Measurements from ENCODE around the gene VPS16.
"Not testable (repeated sequence)": the region's sequence is repeated elsewhere in the genome, so short reads cannot be mapped to it uniquely, and the experiment has no call there.

Gene VPS16

GRCh38 chr20:2820084-2820895 lies 20.3 kb upstream of the VPS16 start:
- H3K27me3 ChIP-seq (ENCODE audit: control insufficient read depth, insufficient read depth, low read length) = peaks cover 3% of the 10 kb centered on the region; the same call in 1 of the 2 replicates
- no peaks in the 10 kb centered on the region for H3K9me3 ChIP-seq (ENCODE audit: control insufficient read depth, insufficient read depth, low read length)
- peaks cover 3% of the 10 kb centered on the region for H3K4me1 ChIP-seq (ENCODE audit: control insufficient read depth, insufficient read depth, low read length)
- WGBS (ENCODE audit: insufficient coverage, insufficient read length) = no CpG with 5 or more reads among the region's 32 CpGs
- H3K27ac ChIP-seq (ENCODE audit: low read length) = no peak overlapping the region
- no peak overlapping the region; the same call in 1 of the 2 replicates for H3K4me3 ChIP-seq (ENCODE audit: low read length)
- no peak for DNase-seq (ENCODE audit: low read depth, low spot score)
- no peaks in the 10 kb centered on the region for H3K36me3 ChIP-seq (ENCODE audit: control insufficient read depth, insufficient read depth, low read length)

DNA sequence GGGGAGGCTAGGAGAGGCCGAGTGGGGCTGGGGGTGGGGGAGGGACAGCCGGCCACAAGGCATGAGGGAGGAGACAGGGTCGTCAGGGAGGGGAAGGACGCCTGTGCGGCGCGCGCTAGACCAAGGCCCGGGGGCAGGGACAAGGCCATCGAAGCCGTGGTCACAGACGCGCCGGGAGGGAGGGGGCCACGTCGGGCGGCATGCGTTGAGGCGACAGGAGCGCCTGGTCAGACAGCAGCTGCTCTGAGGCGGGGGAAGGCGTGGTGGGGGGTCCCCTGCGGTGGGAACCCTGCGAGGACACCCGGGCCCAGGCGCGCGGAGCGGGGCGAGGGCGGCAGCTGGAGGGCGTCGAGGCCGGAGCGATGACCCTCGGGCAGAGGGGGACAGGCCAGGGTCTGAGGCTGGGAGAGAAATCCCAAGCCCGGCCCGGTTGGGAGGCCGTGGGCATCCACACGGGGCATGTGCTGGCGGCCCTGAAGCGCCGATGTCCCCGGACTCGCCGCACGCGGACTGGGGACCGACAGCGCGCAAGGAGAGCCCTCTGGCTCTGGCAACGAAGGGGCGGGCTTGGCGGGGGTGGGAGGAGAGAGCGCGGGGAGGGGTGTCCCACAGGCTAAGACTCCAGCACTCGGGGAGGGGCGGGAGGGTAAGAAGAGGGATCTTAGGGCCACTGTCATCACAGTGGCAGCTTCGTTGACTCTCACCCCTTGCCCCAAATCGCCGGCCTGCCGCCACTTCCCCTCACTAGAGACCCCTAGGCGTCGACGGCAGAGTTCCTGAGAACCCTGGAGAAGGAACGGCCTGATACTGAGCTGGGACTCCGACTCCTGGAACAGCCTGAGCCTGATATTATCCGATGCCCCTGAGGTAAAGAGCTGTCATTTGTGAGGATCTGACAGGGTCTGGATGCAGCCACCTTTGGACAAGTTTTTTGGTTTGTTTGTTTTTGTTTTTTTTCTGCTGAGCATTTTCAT lies 19.4 kb upstream of the VPS16 start:
- no peak for DNase-seq (ENCODE audit: low read depth, low spot score)

DNA sequence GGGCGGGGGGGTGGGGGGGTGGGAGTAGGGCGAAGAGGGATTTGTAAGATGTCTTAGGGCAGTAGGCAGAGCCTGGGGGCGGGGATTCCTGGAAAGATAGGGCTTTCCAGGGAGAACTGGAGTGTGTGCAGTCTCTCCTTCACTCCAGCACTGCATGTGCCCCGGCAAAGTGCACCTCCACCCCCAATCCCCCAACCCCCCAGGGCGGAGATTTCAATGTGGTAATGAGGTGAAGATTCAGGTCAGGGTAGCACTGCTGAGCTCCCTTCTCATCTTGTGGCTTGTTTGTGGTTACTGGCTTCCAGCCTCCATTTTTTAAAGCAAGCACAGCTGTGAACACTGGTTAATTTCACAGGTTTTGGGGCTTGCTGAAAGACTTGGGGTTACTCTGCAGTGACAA lies 18.5 kb upstream of the VPS16 start:
- DNase-seq (ENCODE audit: low read depth, low spot score) = no peak
- no peak overlapping the region for H3K4me3 ChIP-seq (ENCODE audit: low read length)
- peaks cover 3% of the 10 kb centered on the region; the same call in 1 of the 2 replicates for H3K27me3 ChIP-seq (ENCODE audit: control insufficient read depth, insufficient read depth, low read length)
- no peaks in the 10 kb centered on the region for H3K9me3 ChIP-seq (ENCODE audit: control insufficient read depth, insufficient read depth, low read length)
- WGBS (ENCODE audit: insufficient coverage, insufficient read length) = no CpG with 5 or more reads among the region's 5 CpGs
- peaks cover 3% of the 10 kb centered on the region for H3K4me1 ChIP-seq (ENCODE audit: control insufficient read depth, insufficient read depth, low read length)
- H3K27ac ChIP-seq (ENCODE audit: low read length) = no peak overlapping the region
- no peaks in the 10 kb centered on the region for H3K36me3 ChIP-seq (ENCODE audit: control insufficient read depth, insufficient read depth, low read length)

More for the DNA sequence above, 19.4 kb upstream of the VPS16 start:
- no peak overlapping the region for H3K4me3 ChIP-seq (ENCODE audit: low read length)
- no CpG with 5 or more reads among the region's 68 CpGs for WGBS (ENCODE audit: insufficient coverage, insufficient read length)
- H3K27ac ChIP-seq (ENCODE audit: low read length) = no peak overlapping the region
- peaks cover 3% of the 10 kb centered on the region; the same call in 1 of the 2 replicates for H3K27me3 ChIP-seq (ENCODE audit: control insufficient read depth, insufficient read depth, low read length)
- no peaks in the 10 kb centered on the region for H3K36me3 ChIP-seq (ENCODE audit: control insufficient read depth, insufficient read depth, low read length)
- H3K9me3 ChIP-seq (ENCODE audit: control insufficient read depth, insufficient read depth, low read length) = no peaks in the 10 kb centered on the region
- H3K4me1 ChIP-seq (ENCODE audit: control insufficient read depth, insufficient read depth, low read length) = peaks cover 3% of the 10 kb centered on the region

DNA sequence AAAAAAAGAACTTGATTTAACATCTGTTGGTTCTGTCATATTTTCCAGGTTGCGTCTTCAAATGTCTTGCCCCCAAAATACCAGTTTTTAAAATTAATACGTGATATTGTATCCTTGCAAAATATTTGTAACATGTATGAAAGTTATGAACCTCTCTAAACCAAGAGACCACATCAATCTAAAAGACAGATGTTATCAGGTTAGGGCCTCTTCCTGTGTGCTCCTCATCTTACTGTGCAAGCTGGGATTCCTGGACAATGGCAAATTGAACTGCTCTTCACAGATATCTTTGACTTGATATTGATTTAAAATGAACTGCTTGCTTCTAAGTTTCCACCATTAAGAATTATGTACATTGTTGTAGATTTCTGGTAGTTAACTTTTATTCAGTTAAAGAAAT lies 14.8 kb upstream of the VPS16 start:
- H3K9me3 ChIP-seq (ENCODE audit: control insufficient read depth, insufficient read depth, low read length) = no peaks in the 10 kb centered on the region
- H3K4me1 ChIP-seq (ENCODE audit: control insufficient read depth, insufficient read depth, low read length) = peaks cover 1% of the 10 kb centered on the region
- H3K4me3 ChIP-seq (ENCODE audit: low read length) = no peak overlapping the region
- H3K27ac ChIP-seq (ENCODE audit: low read length) = no peak overlapping the region
- peaks cover 1% of the 10 kb centered on the region; the same call in 1 of the 2 replicates for H3K27me3 ChIP-seq (ENCODE audit: control insufficient read depth, insufficient read depth, low read length)
- no peaks in the 10 kb centered on the region for H3K36me3 ChIP-seq (ENCODE audit: control insufficient read depth, insufficient read depth, low read length)
- DNase-seq (ENCODE audit: low read depth, low spot score) = no peak
- WGBS (ENCODE audit: insufficient coverage, insufficient read length) = no CpG with 5 or more reads among the region's 2 CpGs

- no CpG with 5 or more reads among the region's 4 CpGs for WGBS (ENCODE audit: insufficient coverage, insufficient read length)
- no peak overlapping the region for H3K4me3 ChIP-seq (ENCODE audit: low read length)
- H3K9me3 ChIP-seq (ENCODE audit: control insufficient read depth, insufficient read depth, low read length) = no peaks in the 10 kb centered on the region
- no peak overlapping the region for H3K27ac ChIP-seq (ENCODE audit: low read length)
- no peaks in the 10 kb centered on the region; the same call in 1 of the 2 replicates for H3K4me1 ChIP-seq (ENCODE audit: control insufficient read depth, insufficient read depth, low read length)
- no peaks in the 10 kb centered on the region for H3K36me3 ChIP-seq (ENCODE audit: control insufficient read depth, insufficient read depth, low read length)
- peaks cover 1% of the 10 kb centered on the region; the same call in 1 of the 2 replicates for H3K27me3 ChIP-seq (ENCODE audit: control insufficient read depth, insufficient read depth, low read length)
- DNase-seq (ENCODE audit: low read depth, low spot score) = no peak
Observed at GRCh38 chr20:2826655-2827054, 13.9 kb upstream of the VPS16 start.

GRCh38 chr20:2829376-2829775 lies 11.2 kb upstream of the VPS16 start:
- WGBS (ENCODE audit: insufficient coverage, insufficient read length) = no CpG with 5 or more reads among the region's 6 CpGs
- Histone ChIP-seq H3K27me3 (ENCODE audit: control insufficient read depth, insufficient read depth, low read length) (no peaks in the 10 kb centered on the region), H3K9me3 (ENCODE audit: control insufficient read depth, insufficient read depth, low read length) (no peaks in the 10 kb centered on the region), H3K4me1 (ENCODE audit: control insufficient read depth, insufficient read depth, low read length) (no peaks in the 10 kb centered on the region), H3K4me3 (ENCODE audit: low read length) (no peak overlapping the region), H3K36me3 (ENCODE audit: control insufficient read depth, insufficient read depth, low read length) (no peaks in the 10 kb centered on the region), H3K27ac (ENCODE audit: low read length) (no peak overlapping the region)
- no peak for DNase-seq (ENCODE audit: low read depth, low spot score)

DNA sequence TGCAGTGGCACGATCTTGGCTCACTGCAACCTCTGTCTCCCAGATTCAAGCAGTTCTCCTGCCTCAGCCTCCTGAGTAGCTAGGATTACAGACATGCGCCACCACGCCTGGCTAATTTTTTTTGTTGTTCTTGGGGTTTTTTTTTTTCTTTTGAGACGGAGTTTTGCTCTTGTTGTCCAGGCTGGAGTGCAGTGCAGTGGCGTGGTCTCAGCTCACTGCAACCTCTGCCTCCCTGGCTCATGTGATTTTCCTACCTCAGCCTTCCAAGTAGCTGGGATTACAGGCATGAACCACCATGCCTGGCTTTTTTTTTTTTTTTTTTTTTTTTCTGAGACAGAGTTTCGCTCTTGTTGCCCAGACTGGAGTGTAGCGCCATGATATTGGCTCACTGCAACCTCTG lies 9.3 kb upstream of the VPS16 start:
- H3K36me3 ChIP-seq (ENCODE audit: control insufficient read depth, insufficient read depth, low read length); H3K27ac ChIP-seq (ENCODE audit: low read length); H3K4me1 ChIP-seq (ENCODE audit: control insufficient read depth, insufficient read depth, low read length); H3K9me3 ChIP-seq (ENCODE audit: control insufficient read depth, insufficient read depth, low read length); H3K27me3 ChIP-seq (ENCODE audit: control insufficient read depth, insufficient read depth, low read length); H3K4me3 ChIP-seq (ENCODE audit: low read length); DNase-seq (ENCODE audit: low read depth, low spot score): not testable (repeated sequence)
- no CpG with 5 or more reads among the region's 7 CpGs for WGBS (ENCODE audit: insufficient coverage, insufficient read length)

- no peak for DNase-seq (ENCODE audit: low read depth, low spot score)
- no peak overlapping the region for H3K27ac ChIP-seq (ENCODE audit: low read length)
- no peaks in the 10 kb centered on the region for H3K27me3 ChIP-seq (ENCODE audit: control insufficient read depth, insufficient read depth, low read length)
- peaks cover 5% of the 10 kb centered on the region; the same call in 1 of the 2 replicates for H3K36me3 ChIP-seq (ENCODE audit: control insufficient read depth, insufficient read depth, low read length)
- H3K4me1 ChIP-seq (ENCODE audit: control insufficient read depth, insufficient read depth, low read length) = no peaks in the 10 kb centered on the region
- WGBS (ENCODE audit: insufficient coverage, insufficient read length) = no CpG with 5 or more reads among the region's 1 CpG
- no peaks in the 10 kb centered on the region for H3K9me3 ChIP-seq (ENCODE audit: control insufficient read depth, insufficient read depth, low read length)
- H3K4me3 ChIP-seq (ENCODE audit: low read length) = no peak overlapping the region
Observed at GRCh38 chr20:2833761-2834160, 6.8 kb upstream of the VPS16 start.

DNA sequence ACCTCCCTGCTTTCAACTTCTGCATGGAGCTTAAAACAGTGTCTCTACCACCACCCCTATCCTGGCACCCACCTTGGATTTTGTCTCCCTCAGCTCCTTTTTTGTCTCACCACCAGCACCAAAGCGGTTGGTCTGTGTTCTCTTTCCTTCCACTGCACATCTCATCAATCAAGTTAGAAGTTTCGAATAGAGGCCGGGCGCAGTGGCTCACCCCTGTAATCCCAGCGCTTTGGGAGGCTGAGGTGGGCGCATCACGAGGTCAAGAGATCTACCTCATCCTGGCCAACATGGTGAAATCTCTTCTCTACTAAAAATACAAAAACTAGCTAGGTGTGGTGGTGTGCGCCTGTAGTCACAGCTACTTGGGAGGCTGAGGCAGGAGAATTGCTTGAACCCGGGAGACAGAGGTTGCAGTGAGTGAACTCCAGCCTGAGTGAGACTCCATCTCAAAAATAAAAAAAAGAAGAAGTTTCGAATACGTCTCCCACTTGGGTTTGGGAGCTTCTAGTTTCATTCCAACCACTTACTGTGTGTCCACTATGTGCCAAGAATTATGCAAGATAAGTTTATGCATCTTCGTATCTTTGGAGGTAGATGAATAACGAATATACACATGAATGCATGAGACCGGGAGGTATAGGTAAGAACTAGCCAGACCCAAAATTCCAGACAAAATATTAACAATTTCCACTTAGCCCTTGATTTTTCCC lies 6.0 kb upstream of the VPS16 start:
- Histone ChIP-seq H3K4me3 (ENCODE audit: low read length) (no peak overlapping the region), H3K9me3 (ENCODE audit: control insufficient read depth, insufficient read depth, low read length) (no peaks in the 10 kb centered on the region)
- no CpG with 5 or more reads among the region's 14 CpGs for WGBS (ENCODE audit: insufficient coverage, insufficient read length)

More for the DNA sequence above, 6.0 kb upstream of the VPS16 start:
- Histone ChIP-seq H3K4me1 (ENCODE audit: control insufficient read depth, insufficient read depth, low read length) (no peaks in the 10 kb centered on the region), H3K27me3 (ENCODE audit: control insufficient read depth, insufficient read depth, low read length) (no peaks in the 10 kb centered on the region; the same call in 1 of the 2 replicates), H3K36me3 (ENCODE audit: control insufficient read depth, insufficient read depth, low read length) (peaks cover 5% of the 10 kb centered on the region; the same call in 1 of the 2 replicates), H3K27ac (ENCODE audit: low read length) (no peak overlapping the region)
- DNase-seq (ENCODE audit: low read depth, low spot score) = no peak

Data from iPS DF 6.9 (cell line).